GM21576 (cell line): ENCODE measurements around the gene SP110.
"Not testable (repeated sequence)": the region's sequence is repeated elsewhere in the genome, so short reads cannot be mapped to it uniquely, and the experiment has no call there.

Experiments used
- ATAC-seq: cut with Tn5 transposase; IDR thresholded peaks from one replicate; pipeline ENCODE4 v1.9.1; 2021; ENCODE audit warnings: mild to moderate bottlenecking, moderate library complexity; ENCODE audit not compliant: unreplicated experiment

The SP110 gene

DNA sequence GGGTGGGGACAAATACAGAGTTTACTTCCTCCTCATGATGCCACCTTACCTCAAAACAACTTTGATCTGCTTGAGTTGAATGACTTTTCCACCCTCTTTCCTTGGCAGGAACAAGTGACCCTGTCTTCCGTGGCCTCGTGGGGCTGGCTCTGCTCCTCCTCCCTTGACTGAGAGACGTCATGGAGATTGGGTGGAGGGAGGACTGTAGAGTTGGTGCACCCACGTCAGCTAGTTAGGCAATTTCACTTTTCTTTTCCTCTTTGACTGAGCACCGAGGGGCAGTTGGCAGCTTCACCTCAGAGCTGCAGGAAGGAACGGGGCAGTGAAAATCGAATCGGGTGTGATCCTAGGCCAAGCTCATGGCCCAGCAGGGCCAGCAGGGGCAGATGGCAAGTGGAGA lies 5.7 kb upstream of the SP110 start, which contains the start of gene SP140:
SP140 (plus strand) TSS at position 251 of the 400 bp plus-strand sequence; CDS start at position 360, 109 bp downstream.
- ATAC-seq: peak; percentile 73

DNA sequence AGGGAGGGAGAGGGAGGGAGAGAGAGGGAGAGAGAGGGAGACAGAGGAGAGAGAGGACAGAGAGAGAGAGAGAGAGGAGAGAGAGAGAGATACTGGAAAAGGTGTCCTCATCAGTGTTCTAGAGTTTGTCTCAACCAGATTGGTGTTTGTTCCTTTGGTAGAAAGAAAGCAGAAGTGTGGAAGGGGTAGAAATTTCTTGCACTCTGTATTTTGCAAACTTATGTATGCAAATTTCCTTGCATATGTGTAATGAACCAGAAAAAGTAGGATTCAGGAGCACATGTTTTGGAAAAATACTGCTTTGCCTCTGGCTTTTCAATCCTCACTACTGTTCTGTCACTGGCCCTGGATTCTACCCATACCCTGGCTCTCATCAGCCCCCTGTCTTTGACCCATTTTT lies 4.7 kb upstream of the SP110 start:
- no peak for ATAC-seq

DNA sequence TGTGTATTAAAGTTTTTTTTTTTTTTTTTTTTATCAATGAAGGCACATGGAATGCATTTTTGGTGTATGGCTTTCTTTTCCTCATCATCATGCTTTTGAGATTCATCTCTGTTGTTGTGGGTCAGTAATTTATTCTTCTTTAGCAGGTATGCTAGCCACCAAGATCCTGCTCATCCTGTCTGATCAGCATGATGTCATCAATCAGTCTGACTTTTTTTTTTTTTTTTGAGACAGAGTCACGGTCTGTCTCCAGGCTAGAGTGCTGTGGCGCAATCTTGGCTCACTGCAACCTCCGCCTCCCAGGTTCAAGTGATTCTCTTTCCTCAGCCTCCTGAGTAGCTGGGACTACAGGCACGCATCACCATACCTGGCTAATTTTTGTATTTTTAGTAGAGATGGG lies 3.0 kb upstream of the SP110 start:
- ATAC-seq: not testable (repeated sequence)

DNA sequence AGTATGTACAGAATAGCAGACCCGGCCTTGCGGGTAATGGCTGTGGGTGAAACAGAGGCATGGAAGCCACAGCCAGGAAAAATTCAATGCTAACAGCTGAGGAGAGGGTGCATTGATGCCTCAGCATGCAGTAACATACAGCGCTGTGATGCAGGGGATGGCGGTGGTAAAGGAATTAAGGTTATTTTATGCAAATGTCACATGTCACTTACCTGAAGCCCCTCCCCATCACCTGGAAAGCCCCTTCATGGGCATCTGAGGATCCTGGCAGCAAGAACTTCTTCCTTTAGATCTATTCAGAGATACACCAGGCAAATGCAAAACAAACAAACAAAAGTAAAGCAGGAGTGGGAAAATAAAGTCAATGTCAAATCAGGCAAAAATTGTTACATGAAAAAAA lies 1.7 kb upstream of the SP110 start:
- ATAC-seq: no peak

DNA sequence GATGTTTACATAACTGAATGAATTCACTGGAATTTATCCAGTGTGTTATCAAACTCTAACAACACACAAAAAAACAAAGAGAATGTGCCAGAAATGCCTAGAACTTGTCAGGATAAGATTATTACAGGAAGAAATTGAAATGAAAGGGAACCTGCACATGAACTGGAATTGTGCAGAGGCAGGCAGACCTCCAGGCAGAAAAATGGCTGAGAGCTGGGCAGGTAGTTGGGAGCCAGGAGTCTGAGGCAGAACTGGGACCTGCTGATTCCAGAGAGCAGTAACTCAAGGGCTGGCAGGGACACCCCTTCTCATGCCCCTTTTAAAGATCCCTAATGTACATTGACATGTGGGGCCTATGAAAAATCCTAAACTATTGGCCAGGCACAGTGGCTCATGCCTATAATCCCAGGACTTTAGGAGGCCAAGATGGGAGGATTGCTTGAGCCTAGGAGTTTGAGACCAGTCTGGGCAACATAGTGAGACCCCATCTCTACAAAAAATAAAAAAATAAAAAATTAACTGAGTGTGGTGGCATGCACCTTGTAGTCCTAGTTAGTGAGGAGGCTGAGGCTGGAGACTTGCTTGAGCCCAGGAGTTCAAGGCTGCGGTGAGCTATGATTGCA lies 674 bp upstream of the SP110 start:
- no peak for ATAC-seq

DNA sequence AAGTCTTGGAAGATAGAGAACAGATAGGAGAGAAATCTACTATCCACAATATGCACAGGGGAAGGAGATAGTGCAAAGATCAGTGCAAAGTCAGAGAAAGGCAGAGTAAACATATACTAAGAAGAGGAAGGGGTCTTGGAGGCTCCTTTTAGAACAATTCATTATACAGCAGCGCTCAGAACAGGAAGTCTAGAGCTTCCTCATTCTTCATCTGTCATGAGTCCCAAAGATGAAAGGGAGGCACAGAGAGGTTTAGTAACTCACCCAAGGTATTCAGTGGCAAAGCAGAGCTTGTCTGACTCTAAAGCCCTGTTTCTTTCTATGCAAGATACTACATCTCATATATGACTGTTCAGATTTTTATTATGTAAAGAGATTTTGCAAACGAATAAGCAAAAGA lies 1.4 kb downstream of the SP110 start:
- ATAC-seq: no peak

DNA sequence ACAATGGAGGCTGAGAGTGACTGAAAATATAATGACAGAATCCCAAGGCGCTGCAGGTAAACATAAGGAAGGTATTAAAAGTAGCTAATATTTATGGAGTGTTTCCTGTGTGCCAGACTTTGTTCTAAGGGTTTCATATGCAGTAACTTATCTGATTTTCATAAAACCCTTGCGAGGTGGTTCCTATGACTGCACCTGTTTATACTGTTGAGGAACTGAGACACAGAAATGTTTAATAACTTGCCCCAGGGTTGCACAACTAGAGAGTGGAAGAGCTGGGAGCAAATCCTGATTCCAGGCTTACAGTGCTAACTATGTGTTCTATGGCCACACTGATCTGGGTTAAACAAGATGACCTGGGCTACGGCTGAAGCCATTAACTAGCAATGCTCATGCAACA lies 2.4 kb downstream of the SP110 start:
- ATAC-seq: no peak

DNA sequence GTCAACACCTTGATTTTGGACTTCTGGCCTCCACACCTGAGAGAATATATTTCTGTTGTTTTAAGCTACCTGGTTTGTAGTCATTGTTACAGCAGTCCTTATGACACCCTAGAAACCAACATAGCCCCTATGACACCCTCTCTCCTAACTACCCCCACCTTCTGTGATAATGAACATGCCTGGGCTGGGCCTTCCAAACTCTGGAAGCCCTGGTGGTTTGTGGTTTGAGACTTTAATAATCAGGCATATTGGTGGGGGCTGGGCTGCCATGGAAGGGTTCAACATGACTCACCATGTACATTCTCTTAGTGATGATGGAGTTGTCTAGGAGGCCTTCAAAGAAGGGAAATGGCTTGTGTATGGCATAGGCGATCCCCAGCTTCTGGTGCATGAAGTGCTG lies 3.3 kb downstream of the SP110 start:
- ATAC-seq: no peak

DNA sequence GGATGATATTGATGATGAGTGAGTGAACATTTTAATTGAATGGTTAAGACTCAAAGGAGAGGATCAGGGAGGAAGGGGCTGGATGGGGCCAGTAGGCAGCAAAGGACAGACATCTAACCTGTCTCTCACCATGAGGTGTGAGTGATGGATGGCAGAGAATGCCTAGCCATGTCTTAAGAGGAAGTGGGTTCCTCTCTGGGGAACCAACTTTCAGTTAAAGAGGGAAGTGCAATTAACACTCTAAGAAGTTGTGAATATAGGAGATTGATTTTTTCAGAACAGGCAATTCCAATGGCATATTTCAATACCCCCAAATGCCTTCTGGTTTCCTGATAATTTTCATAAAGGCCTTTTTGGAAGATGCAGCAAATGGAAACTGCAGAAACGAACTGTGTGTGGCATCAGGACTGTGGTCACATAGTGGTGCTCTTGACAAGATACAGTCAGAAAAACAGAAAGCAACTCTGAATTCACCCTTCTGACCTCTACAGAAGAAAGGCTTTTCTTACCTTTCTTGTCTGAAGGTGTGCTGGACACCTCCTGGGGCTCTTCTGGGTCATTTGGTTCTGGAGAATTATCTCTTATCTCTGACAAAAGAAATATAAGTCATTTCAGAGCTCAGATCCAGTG lies 10.2 kb downstream of the SP110 start:
- ATAC-seq: peak; percentile 42

DNA sequence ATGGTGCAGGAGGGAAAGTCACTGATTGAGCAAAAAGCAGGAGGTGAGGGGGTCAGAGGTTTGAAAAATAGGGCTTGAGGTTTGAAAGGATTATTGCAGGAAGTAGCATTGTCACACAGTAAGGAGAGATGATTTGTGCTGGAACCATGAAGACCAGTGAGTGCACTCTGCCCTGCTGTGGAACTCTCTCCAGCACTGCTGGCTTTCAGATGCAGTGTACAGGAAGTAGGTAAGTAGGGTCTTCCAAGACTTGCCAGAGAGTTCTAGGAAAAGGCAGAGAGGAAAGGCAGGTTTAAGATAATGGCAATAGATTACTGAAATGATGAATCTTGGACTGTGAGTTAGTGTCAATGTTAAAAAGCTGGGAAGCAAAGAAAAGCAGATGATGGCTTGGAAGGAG lies 11.2 kb downstream of the SP110 start:
- ATAC-seq: no peak

DNA sequence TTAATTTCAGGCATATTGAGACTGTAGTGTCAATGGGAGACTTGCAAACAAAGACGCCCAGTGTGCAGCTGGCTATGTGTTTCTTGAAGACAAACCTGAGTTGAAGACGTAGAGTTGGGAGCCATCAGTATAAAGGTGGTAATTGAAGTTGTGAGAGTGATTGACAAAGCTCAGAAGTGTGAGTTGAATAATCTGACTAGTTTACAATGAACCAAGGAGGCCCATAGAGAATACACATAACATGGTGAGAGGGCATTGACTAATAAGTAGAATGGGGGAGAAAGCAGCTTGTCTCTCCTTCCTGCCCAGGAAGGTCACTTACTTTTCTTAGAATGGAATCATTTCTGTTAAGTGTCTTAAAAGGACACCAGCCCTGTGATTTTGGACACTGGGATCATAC lies 14.1 kb downstream of the SP110 start:
- ATAC-seq: no peak

DNA sequence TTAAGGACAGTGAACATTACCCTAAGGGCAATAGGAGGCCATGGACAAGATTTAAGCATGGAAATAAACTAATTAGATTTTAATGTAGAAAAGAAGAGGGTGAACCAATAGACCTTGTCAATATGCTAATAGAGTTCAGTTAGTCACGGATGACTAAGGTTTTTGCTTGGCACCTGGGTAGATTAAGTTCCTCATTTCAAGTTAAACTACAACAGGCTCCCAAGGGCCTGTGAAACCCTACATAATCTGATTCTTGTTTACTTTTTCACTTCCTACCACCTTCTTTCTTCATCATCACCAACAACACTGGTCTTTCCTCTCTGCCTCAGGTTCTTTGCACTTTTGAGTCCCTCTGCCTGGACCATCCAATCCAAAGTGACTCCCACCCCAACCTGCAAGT lies 14.8 kb downstream of the SP110 start:
- ATAC-seq: peak; percentile 39

DNA sequence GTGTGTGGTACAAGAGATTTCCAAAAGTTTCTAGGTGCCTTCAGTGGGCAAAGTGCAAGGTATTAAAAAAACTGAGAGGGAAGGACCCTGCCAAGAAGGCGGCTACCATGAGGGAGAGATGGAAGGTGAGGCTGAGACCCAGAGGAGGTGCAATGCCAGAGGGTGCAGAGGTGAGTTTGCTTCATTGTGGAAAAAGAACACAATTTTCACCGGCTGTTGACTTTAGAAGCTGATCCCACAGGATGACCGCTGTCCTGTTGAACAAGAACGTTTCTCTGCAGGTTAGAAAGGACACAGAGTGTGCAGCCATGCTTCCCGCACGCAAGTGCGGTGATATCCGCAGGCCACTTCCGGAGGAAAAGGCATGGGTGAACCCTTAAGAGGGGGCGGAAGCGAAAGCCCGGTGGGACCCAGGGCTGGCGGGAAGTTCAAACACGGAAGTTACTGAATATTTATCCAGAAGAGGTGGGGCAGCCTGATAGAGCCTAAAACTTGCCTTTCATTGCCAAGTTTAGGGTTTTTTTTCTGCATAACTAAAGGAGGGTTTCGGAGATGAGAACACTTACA lies 16.6 kb downstream of the SP110 start:
- peak; percentile 62 for ATAC-seq

DNA sequence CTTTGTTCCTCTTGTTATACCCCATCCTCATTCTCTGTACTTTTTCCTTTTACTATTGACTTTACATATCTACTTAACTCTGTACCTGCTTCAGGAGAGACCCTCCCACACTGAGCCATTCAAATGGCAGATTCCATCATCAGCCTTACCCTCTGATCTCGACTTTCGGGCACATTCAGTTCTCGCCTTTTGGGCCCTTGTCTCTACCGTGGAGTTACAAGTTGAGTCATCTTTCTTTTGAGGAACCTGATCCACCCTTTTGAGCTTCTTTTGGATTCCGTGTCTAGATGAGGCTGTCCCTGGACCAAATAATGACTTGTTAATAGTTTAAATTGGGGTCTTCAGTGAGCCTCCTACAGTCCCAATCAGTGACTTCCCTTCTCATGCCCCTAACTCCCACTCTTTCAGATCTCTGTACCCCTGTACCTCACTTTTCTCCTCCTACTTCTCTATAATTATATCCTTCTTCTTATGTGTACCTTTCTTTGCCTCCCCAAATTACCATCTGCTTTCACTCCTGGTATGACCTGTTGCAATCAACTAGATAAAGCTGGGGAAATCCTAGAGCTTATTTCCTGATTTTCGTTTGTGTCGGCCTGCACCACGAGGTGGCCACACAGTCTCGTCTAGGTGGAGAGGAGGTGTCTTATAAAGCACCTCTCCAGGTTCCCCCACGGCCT lies 17.2 kb downstream of the SP110 start:
- ATAC-seq: peak; percentile 45

DNA sequence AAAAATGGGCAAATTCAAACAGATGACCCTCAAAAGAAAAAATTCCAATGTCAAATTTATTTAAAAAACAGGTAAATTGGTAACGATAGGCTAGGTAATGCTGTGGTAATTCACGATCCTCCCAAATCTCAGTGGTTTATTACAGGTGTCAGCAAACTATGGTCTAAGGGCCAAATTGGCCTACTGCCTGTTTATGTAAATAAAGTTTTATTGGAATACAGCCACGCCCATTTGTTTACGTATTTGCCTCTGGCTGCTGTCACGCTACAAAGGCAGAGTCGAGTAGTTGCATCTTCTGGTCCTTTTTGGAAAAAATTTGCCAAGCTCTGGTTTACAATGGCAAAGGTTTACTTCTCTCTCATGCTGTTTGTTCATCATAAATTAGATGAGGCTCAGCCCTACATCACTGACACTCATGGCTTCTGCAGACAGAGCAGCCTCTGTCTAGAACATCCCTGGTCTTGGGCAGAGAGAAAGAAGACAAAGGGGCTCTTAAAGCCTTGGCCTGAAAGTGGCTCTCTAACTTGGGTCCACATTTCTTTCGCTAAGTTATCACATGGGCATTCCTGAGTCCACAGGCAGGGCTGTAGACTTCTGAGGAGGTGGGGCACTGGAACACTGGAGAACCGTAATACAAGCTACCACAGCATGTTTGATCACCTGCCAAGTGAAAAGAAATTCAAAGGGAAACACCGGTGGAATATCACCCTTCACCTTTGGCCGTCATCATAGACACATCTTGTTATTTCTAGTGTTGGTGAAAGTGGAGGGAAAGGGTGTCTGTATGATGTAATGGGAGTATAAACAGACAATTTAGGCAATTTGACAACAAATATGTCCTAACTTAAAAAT lies 34.8 kb downstream of the SP110 start:
- ATAC-seq: no peak

DNA sequence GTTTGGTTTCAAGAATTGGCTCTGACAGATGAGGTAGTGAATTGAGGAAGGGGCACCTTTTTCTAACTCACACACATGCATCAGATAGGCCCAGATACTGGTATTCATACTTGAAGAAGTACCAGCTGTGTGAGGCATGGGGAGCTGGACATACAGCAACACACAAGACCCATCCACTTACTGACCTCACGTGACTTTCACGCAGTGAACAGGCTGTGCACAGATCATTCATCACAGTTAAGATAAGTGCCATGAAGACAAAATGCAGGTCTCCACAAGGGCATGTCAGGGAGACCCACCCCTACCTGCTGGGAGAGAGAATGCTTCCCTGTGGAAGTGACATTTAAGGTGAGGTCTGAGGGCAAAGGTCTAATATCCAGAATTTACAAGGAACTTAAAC lies 38.6 kb downstream of the SP110 start:
- ATAC-seq: no peak

DNA sequence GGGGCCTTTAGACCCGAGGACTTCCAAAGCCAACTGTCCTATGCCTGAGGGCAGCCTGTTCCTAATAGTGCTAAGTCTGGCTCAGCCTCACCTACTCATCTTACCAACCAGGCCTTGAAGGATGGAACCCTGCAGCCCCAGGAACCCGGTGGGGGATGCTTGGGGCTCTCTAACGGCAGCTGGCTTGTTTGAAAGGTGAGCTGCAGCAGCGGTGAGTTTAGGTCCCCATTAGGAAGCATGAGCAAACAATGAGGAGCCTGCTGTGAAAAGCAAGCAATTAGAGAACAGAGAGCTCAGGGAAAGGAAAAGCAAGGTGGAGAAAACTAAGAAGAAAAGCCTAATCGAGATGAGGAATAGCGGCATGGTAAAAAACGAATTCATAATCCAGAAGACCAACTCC lies 39.9 kb downstream of the SP110 start:
- no peak for ATAC-seq

DNA sequence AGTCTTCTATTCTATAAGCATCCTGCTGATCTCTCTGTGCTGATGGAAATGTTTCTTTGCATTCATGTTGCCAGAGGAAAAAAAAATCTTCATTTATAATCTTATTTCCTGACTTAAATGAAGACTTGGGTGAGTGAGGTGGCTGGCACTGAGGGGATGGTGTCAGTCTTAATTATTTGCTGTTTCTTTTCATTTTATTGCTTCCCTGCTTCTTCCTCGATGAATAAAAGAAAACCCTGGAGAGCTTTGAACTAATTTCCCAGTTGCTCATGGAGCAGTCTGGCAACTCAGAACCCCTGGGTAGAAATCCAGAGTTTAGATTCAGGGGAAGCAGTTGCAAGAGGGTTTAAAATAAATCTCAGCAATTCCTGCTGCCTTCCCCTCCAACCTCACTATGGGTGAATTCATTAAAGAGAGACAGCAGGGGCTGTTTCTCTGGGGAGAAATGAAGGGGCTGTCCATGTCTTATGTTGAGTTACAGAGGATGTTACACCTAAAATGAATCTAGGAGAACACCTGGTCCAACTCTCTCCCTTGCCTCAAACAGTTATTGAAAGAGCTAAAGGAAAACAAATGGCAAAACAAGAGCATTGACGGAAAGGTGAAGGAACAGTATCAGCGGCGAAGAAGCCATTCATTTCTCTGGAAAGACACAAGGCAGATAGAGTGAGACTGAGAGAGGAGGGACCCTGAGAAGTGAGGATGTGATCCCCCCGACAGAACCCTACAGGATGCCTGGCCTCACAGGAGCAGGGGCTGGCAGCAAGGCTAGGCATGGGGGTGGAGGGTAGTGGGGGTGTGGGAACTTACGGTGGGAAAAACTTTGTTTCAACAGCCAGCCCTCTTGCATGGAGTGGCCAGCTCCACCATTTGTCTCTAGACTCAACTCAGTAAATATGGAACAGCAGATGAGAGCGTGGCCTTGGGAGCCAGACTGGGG lies 41.0 kb downstream of the SP110 start:
- ATAC-seq: no peak

DNA sequence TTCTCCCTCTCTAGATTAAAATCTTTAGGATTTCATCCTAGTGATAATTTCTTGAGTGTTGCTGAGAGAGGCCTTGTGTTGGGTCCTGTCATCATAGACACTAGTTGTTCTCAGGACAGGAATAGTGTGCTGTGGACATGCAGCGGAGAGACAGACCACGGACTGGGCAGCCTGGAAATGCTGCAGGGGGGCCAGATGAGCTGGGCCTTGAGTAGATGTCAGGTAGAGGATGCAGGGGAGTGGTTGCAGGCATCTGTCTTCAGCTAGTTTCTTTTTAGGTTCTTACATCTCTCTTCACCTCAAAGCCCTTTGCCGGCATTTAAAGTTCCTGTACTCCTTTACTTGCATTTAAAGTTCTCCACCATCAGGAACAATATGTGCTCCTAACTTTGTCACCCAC lies 42.8 kb downstream of the SP110 start:
- no peak for ATAC-seq

DNA sequence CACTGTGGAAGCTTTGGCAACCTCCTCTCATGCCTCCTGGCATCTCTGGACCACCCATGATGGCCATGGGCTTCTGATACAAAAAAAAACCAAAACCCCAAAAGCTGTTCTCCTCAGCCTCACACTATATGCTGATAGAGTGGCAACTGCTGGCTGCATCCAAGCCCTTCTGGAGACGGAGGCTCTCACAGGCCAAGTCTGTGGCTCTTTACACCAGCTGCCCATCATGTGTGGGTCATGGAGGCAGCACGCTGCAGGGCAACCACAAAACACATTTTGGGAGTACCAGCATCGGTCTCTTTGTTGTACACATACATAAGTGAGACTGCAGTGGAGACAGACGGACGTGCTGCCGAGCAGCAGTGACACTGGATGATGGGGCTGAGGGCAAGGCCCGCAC lies 45.3 kb downstream of the SP110 start:
- no peak for ATAC-seq
